OCI-LY1 (cell line): ENCODE data around the gene JPH3.
A peak's percentile ranks its signal among the peaks of the same experiment; 100 is the strongest.

Source experiments
- EZH2 ChIP-seq: fragments of 200-600 bp; sonication (generic), shearing (Covaris generic); IDR thresholded peaks from 2 replicates; pipeline ENCODE4 v1.8.0; 2017; ENCODE audit warnings: borderline replicate concordance, mixed run types, mild to moderate bottlenecking, antibody characterized with exemption, low read length, moderate library complexity, mixed read lengths
- TF ChIP-seq, protein P1 (sequence below): fragments of 200-600 bp; sonication (generic), shearing (Covaris generic); IDR thresholded peaks from 2 replicates; pipeline ENCODE4 v1.5.1; 2017; ENCODE audit warnings: mild to moderate bottlenecking, antibody characterized with exemption, low read length, moderate library complexity, mixed read lengths

DNA sequence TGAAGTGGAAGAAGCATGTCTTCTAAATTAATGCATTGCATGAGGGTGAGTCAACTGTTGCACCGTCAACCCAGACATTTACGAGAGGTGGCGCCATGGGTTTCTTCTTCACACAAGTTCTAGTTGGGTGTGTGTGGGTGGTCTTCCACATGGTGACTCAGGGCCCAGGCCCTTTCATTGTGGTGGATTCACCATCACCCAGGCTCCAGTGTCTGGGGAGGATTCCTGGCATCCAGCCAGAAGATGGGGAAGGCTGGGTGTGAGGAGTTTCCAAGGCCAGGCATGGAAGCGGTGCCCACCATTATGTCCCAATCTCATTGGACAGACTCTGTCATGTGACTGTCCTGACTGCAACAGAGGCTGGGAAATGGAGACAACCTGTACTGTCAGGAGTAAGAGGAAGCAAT is 21.4 kb upstream of the JPH3 start:
- TF ChIP-seq, protein P1, sequence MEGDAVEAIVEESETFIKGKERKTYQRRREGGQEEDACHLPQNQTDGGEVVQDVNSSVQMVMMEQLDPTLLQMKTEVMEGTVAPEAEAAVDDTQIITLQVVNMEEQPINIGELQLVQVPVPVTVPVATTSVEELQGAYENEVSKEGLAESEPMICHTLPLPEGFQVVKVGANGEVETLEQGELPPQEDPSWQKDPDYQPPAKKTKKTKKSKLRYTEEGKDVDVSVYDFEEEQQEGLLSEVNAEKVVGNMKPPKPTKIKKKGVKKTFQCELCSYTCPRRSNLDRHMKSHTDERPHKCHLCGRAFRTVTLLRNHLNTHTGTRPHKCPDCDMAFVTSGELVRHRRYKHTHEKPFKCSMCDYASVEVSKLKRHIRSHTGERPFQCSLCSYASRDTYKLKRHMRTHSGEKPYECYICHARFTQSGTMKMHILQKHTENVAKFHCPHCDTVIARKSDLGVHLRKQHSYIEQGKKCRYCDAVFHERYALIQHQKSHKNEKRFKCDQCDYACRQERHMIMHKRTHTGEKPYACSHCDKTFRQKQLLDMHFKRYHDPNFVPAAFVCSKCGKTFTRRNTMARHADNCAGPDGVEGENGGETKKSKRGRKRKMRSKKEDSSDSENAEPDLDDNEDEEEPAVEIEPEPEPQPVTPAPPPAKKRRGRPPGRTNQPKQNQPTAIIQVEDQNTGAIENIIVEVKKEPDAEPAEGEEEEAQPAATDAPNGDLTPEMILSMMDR, result peak; percentile 16; the same call in 1 of the 2 replicates
- no peak for TF ChIP-seq EZH2
